ENCODE results near the gene PNPLA7. TPM values are rescaled to one million over a fixed set of nuclear protein-coding genes. Genes with fewer than 3 reads are reported as not detected.
A peak's percentile ranks its signal among the peaks of the same experiment; 100 is the strongest.

PNPLA7 gene
- total RNA-seq, 3 donors from 2014 or later (not counting 1 experiment from before 2014, with no cell fraction given) = 4.3 to 6.4 (median 4.9) TPM

DNA sequence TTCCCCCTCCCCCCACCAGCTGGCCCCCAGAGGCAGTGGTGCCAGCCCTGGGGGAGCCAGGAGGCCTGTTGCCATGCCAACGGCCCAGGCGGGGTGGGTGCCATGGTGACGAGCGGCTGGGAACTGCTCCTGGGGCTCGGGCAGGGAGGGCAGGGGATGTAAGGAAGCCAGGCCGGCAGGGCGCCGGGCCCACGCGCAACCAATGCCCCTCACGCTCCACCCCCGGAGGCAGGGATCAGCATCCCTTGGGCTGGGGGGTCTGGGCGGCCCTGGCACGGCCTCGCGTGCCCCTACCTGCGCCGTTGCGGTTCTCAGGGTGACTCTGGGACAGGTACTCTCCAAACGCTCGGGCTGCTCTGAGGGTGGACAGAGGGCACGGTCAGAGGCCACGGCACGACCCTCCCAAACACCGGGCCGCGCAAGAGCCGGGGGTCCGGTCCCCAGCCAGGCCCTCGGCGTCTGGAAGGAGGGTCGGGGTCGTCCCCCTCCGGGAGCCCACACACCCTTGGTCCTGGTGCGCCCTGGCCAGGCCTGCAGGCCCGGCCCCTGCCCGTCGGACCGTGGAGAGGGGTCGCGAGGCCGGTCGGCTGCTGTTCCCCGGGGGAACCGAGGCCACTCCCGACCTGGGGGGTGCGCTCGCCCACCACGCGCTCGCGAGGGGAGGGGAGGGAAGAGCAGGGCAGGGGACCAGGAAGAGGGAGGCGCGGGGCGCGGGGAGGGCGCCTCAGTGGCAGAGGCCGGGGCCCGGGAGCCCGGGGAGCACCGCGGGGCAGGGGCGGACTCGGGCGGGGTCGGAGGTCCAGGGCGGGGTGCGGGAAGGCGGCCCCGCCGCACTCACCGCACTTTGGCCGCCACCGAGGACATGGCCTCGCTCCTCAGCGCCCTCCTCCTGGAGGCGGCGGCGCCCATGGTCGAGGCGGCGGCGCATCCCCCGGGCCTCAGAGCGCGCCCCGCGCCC, 91.7 kb downstream of the PNPLA7 start:
- H3K27ac ChIP-seq (ENCODE audit: low read length) = no peak overlapping the region
- ATAC-seq (peak; percentile 8 to 12 (median 11)), DNase-seq (peak in 1 of 2 donors; percentile 15)
- WGBS (ENCODE audit: insufficient coverage) = 19% methylated on average over 88 of the region's 88 CpGs
- peaks cover 69% of the 10 kb centered on the region for H3K4me1 ChIP-seq (ENCODE audit: control insufficient read depth, insufficient read depth, low read length)
- no peak for TF ChIP-seq CTCF (IDR thresholded peaks at IDR 0.05)
- no peaks in the 10 kb centered on the region for H3K9me3 Mint-ChIP-seq
- no peaks in the 10 kb centered on the region for H3K27me3 ChIP-seq (ENCODE audit: control insufficient read depth, insufficient read depth, low read length)
- no peaks in the 10 kb centered on the region for H3K9me3 ChIP-seq (ENCODE audit: control insufficient read depth, insufficient read depth, low read length)
- H3K27me3 Mint-ChIP-seq (ENCODE audit: low read depth in 2 of 2) = no peaks in the 10 kb centered on the region
- no peak overlapping the region for H3K27ac Mint-ChIP-seq
- H3K36me3 ChIP-seq (ENCODE audit: control insufficient read depth, insufficient read depth, low read length) = peaks cover 2% of the 10 kb centered on the region
- H3K4me3 Mint-ChIP-seq = no peak overlapping the region
- intact Hi-C loops (cut with micrococcal nuclease) = no loop called here
- peak overlapping the region; percentile 5 for H3K4me3 ChIP-seq (ENCODE audit: low read length)
- no peaks in the 10 kb centered on the region for H3K36me3 Mint-ChIP-seq
- H3K4me1 Mint-ChIP-seq = peaks cover 0 to 50% of the 10 kb centered on the region in 2 donors

GRCh38 chr9:137457406-137458193, 92.6 kb downstream of the PNPLA7 start:
- H3K4me1 Mint-ChIP-seq = peaks cover 0 to 50% of the 10 kb centered on the region in 2 donors
- peak overlapping the region; percentile 60 for H3K4me3 Mint-ChIP-seq
- no peaks in the 10 kb centered on the region for H3K27me3 Mint-ChIP-seq (ENCODE audit: low read depth in 2 of 2)
- Histone ChIP-seq H3K4me1 (ENCODE audit: control insufficient read depth, insufficient read depth, low read length) (peaks cover 72% of the 10 kb centered on the region), H3K36me3 (ENCODE audit: control insufficient read depth, insufficient read depth, low read length) (peaks cover 2% of the 10 kb centered on the region), H3K27ac (ENCODE audit: low read length) (no peak overlapping the region), H3K9me3 (ENCODE audit: control insufficient read depth, insufficient read depth, low read length) (no peaks in the 10 kb centered on the region), H3K4me3 (ENCODE audit: low read length) (no peak overlapping the region), H3K27me3 (ENCODE audit: control insufficient read depth, insufficient read depth, low read length) (no peaks in the 10 kb centered on the region)
- DNase-seq = peak in 1 of 2 donors; percentile 18
- peak overlapping the region in 1 of 2 donors; percentile 29 for H3K27ac Mint-ChIP-seq
- no peak for ATAC-seq
- intact Hi-C loops (cut with micrococcal nuclease) = no loop called here
- H3K9me3 Mint-ChIP-seq = no peaks in the 10 kb centered on the region
- 94% methylated on average over 44 of the region's 44 CpGs for WGBS (ENCODE audit: insufficient coverage)
- H3K36me3 Mint-ChIP-seq = no peaks in the 10 kb centered on the region
- no peak for TF ChIP-seq CTCF (IDR thresholded peaks at IDR 0.05)

GRCh38 chr9:137456864-137457405, 93.3 kb downstream of the PNPLA7 start:
- H3K36me3 Mint-ChIP-seq = no peaks in the 10 kb centered on the region
- H3K4me1 Mint-ChIP-seq = peaks cover 6 to 53% of the 10 kb centered on the region in 2 donors
- intact Hi-C loops (cut with micrococcal nuclease) = no loop called here
- Histone ChIP-seq H3K27me3 (ENCODE audit: control insufficient read depth, insufficient read depth, low read length) (no peaks in the 10 kb centered on the region), H3K36me3 (ENCODE audit: control insufficient read depth, insufficient read depth, low read length) (peaks cover 2% of the 10 kb centered on the region), H3K27ac (ENCODE audit: low read length) (no peak overlapping the region), H3K9me3 (ENCODE audit: control insufficient read depth, insufficient read depth, low read length) (no peaks in the 10 kb centered on the region), H3K4me3 (ENCODE audit: low read length) (no peak overlapping the region), H3K4me1 (ENCODE audit: control insufficient read depth, insufficient read depth, low read length) (peaks cover 72% of the 10 kb centered on the region)
- no peak overlapping the region for H3K27ac Mint-ChIP-seq
- WGBS (ENCODE audit: insufficient coverage) = 96% methylated on average over 10 of the region's 10 CpGs
- H3K9me3 Mint-ChIP-seq = no peaks in the 10 kb centered on the region
- ATAC-seq (no peak), DNase-seq (peak in 1 of 2 donors; percentile 15)
- peak overlapping the region; percentile 13 for H3K4me3 Mint-ChIP-seq
- no peak for TF ChIP-seq CTCF (IDR thresholded peaks at IDR 0.05)
- H3K27me3 Mint-ChIP-seq (ENCODE audit: low read depth in 2 of 2) = no peaks in the 10 kb centered on the region
